GM21447 (cell line): ENCODE results near the gene SFRP5.

ENCODE experiments used
- ATAC-seq: cut with Tn5 transposase; IDR thresholded peaks from one replicate; pipeline ENCODE4 v1.9.1; 2021; ENCODE audit not compliant: unreplicated experiment

Gene SFRP5

DNA sequence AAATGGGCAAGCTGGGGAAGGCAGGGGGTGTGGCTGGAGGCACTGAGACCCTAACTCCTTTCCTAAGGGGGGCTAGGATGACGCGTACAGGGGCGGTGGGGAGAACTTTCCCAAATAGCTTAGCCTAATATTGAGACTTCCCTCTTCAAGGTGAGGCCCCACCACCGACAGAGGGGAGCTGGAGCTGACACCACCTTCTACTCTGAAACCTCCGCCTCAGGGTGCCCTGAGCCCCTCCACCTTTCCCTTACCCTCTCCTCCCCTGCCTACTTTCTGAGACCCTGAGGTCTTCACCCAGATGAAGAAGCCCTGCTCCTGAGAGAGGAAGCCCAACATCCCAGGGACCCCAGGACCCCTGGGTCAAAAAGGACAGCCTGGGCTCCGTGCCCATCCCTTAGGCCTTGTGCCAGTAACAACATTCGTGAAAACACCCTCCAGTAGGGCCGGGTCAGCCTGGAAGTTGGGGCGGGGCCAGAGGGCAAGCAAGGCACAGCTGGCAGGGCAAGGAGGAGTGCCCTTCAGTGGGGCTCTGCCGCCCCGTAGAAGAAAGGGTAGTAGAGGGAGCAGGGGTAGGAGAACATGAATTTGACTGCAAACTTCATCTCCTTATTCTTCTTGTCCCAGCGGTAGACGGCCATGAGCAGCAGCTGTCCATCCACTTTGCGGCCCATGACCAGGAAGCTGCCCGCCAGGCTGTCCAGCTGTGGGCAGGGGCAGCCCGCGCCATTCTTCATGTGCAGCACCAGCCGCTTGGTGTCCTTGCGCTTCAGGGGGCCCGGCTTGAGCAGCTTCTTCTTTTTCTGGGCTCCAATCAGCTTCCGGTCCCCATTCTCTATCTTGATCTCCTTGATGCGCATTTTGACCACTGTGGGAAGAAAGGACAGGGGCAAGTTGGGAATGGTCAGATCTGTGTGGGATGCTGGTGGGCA, 4.5 kb downstream of the SFRP5 start:
- no peak for ATAC-seq

DNA sequence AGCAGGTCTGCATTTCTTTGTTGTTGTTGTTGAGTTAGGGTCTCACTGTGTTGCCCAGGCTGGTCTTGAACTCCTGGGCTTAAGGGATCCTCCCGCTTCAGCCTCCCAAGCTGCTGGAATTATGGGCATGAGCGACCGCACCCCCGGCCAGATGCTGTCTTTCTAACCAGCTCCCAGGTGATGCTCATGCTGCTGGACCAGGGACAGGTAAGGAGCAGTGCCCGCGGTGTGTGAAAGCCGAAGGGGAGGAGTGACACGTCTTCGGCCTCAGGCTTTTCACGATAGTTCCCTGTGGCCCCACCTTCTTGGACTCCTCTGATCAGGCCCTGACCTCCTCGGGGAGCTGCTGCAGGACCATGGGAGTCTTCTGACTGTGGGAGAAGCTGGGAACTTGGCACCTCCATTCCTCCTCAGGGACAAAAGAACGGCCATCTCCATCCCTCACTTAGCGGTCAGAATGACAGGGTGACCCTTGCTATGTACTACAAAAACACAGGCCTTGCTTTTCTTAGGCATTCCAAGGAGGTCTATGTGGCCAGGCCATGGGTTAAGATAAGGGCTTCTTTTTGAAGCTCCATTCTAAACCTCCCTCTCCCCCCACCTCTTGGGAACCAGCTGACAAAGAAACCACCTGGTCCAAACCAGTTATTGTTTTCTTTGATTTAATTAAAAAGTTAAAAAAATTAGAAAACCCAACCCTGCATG, 5.5 kb downstream of the SFRP5 start:
- ATAC-seq = no peak

DNA sequence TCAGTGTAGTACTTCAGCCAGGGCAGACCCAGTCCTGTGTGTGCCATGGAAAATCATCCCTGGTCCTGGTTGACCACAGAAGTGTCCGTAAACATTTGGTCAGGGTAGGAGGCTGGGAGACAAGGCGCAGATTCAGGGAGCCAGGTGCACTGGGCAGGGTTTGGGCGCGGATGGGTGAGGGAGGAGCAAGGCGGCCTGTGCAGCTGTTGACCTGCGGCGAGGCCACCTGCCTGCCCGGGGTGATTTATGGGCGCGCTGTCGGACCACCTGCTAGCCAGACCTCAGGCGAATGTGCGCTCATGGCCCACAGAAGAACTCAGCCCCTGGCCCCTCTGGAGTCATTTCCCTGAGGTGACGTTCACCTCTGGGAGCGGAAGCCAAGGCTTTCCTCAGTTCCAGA, 6.6 kb downstream of the SFRP5 start:
- ATAC-seq = no peak

DNA sequence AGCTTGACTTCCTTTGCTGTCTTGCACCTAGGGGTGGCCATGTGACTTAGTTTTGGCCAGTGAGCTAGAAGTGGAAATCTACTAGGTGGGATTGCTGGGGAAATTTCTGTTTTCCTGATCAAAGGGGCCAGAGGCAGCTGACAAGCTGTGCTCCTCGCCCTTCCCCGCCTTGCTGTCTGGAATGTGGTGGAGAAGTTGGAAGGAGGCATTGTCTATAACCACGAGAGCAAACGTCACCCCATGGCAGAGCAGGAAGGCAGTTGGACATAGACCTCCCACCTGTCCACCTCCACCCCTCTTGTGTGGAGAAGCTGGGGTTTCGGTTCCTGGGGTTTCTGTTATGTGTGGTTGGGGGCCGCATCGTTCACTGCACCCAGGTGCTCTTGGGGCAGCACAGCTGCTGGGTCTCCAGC, 7.3 kb downstream of the SFRP5 start:
- peak; percentile 57 for ATAC-seq

DNA sequence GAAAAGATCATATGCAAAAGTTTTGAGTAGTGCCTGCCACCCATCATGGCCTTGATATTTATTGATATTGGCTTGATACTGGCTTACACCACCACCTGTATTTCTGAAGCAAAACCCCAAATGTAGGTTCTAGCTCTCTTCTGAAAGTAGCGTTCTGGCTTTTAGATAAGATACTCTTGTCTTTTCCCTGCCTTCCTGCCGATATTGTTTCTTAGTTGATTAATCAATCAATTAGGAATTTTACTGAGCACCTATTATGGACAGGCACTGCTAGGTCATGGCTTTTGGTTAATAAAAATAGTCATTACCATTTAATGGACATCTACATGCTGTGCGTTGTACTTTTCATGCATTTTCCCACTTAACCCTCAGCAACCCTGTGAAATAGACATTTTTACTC, 7.9 kb downstream of the SFRP5 start:
- no peak for ATAC-seq

DNA sequence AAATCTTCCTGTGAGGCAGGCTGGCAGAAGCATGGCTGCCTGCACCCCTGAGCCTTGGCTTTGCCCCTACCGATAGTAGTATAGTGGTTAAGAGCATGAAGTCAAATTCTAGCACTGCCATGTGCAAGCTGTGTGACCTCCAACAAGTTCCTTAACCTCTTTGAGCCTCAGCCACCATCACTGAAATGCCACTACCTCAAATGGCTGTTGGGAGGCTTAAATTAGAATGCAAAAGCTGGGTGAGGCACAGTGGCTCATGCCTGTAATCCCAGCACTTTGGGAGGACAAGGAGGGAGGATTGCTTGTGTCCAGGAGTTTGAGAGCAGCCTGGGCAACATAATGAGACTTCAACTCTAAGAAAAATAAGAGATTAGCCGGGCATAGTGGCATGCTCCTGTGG, 8.4 kb downstream of the SFRP5 start:
- ATAC-seq = no peak

DNA sequence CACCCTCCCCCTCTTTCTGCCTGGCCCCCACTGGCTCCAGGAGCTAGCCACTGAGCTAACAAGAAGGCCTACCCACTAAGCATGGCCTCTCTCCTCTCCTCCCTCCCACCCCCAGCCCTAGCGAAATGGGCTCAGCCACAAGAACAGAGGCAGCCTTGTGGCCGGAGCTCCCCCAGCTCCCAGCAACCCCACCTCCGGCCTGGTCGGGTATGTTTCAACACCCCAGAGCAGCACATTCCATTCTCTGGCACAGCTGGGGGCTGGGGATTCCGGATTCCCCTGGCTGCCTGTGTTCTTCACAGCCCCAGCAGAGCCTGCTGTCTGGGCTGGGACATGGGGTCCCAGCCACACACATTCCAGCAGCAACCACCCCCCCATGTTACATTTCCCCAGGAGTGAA, 9.0 kb downstream of the SFRP5 start:
- no peak for ATAC-seq

DNA sequence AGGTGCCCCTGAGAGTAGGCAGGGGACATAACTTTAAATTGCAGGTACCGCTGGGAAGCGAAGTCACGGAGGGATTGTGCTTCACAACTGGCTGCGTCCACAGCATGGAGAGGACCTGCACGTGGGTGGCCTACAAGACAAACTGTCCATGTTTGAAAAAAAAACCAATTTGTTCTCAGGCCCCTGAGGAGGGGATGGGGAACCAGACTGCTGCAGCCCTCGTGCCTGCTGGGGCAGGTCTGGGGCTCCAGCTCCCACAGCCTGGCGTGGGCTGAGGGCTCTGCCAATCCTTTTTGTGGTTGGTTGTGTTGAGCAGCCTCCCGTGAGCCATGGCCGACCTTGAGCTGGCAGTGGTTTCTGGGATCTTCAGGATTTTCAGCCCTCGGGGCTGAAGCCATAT, 9.7 kb downstream of the SFRP5 start:
- ATAC-seq = no peak

DNA sequence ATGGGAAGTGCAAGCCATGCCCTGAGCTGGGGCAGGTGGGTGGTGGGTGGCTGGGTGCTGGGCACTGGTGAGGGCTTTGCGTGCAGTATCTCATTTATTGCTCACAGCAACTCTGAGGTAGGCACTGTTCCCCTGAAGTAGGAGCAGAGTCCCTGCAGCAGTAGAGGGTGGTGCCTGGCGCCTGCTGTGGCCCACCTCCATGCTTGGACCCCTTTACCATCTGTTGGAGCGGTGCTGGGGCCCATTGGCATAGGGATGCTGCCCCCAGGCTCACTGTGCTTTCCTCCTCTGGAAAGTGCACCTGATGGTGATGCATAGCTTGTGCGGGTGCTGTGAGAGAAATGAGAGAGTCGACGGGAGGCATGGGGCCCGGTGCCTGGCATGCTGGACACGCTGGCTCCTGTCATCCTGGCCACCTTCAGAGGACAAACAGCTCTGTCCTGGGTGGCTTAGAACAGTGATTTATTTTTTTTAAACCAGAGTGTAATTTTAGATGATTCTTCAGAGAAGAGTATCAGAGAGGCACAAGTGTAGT, 10.4 kb downstream of the SFRP5 start:
- no peak for ATAC-seq

DNA sequence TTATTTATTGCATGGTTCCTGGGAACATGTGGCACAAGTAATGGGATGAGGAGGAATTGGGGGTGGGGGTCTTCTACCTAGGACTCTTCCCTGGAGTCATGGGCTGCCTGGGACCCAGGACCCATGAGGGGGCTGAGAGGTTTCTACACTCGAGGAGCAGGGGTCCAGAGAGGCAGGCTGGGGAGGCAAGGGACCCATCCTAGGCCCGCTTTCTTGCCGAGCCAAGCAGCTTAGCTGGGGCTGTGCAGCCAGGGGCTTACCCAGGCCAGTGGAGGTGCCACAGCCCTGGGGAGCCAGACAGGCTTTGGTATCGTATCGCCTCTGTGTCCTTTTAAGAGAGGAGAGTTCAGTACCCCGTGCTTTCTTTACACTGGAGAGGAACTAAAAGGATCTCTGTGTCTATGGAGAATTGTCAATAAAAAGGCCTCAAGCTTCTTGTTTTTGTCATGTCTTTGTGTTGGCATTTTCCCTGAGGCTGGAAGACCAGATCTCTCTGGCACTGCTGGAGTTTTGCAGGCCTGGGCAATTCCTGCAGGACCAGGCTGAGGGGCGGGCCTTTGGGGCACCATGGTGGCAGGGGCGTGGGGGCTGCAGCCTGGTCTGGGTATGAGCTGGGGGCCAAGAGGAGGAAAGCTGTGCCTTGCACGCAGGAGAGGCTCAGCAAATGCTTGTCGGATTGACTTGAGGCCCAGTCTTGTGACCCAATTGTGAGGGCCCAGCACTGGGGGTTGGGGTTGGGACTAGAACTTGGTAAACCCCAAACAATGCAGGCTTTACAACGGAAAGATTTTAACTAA, 11.1 kb downstream of the SFRP5 start:
- ATAC-seq = no peak

DNA sequence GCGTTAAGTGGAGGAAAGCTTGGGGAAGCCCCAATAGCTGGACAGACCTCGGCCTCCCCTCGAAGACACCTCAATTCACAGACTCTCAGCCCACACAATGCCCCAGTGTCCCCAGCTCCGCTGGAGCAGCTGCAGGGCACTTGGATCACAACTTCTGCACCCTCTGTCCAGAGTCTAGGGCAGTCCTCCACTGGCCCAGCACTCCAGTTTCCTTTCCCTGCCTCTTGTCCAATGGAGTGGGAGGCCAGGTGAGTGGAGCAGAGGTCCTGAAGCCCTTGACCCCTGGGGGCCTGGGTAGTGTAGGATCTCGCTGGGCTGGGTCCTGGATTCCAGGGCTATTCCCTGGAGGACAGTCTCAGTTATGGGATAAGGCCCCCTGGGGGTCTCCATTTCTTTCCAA, 11.9 kb downstream of the SFRP5 start:
- no peak for ATAC-seq

DNA sequence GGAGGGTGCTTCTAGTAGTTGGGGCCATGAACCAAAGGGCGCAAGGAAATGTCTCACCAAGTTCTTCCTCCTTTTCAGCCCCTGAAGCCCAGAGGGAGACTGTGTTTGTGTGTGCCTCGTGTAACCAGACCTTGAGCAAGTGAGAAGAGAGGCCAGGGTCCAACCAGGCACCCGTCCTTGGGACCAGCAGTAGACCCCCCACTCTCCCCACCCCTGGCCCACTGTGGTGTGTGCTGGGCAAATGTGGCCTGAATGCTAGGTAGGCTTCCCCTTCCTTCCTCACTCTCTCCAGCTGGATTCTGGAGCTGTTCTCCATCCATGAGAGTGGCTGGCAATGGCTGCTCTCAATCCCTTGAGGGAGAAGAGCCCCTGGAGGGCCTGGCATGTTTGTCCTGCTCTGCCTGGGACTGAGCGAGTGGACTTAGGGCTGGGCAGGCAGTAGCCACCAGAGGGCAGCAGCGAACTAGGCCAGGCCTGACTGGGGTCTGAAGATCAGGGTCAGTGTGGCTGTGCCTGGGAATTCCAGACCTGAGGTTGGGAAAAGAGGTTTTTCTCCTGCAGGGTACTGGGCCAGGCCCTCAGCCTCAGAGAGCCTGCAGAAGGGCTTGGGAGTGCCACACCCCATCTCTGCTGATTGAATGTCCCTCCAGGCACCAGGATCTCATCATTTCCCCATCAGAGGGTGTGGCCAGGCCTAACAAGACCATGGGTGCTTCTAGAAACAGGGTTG, 12.5 kb downstream of the SFRP5 start:
- peak; percentile 59 for ATAC-seq

DNA sequence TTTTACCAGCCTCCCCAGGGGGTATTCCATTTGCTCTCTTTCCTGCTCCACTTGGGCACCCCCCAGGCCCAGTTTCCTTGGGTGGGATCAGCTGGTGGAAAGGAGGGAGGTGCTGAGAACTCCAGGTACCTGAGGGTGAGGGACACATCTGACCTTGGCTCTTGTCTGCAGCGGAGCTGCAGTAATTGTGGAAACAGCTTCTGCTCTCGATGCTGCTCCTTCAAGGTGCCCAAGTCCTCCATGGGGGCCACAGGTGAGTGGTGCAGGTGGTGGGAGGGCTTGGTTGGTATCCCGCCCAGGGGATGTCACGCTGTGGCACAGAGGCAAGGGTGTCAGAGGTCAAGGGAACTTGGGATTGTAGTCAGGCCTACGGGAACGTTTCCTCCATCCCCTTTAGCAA, 14.3 kb downstream of the SFRP5 start:
- no peak for ATAC-seq

DNA sequence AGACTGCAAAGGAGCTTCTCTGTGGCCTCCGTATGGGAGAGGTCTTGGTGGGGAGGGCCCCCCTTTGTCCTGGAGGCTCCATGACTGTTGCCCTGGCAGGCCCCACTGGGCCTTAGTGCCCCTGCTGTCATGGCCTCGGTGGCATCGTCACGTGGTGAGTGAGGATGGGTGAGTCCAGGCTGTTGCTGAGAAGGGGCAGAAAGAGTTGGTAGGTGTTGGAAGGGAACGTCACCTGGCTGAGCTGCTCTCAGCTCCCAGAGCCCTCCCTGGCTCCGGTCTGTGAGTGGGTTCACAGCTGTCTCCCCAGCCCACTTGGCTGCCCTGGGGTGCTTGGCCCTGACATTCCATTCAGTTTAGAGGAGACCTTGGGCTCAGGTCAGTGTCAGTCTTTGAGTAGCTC, 16.1 kb downstream of the SFRP5 start:
- ATAC-seq = no peak

DNA sequence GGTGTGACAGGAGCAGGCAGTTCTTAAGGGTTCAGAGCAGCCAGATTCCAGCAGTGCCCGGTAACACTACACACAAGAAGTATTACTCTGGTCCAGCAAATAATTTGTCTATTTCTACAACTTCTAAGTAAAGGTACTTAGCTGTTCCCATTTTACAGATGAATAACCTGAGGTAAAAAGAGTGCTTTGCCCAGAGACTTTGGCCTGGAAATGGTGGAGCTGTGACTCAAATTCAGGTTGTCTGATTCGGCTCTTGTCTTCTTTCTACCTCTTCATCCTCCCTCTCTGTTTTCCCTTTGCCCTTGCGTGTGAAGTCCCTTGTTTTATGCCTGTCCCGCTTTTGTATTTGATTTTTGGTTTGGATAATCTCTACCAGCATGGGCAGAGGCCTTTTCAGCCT, 17.1 kb downstream of the SFRP5 start:
- ATAC-seq = no peak

DNA sequence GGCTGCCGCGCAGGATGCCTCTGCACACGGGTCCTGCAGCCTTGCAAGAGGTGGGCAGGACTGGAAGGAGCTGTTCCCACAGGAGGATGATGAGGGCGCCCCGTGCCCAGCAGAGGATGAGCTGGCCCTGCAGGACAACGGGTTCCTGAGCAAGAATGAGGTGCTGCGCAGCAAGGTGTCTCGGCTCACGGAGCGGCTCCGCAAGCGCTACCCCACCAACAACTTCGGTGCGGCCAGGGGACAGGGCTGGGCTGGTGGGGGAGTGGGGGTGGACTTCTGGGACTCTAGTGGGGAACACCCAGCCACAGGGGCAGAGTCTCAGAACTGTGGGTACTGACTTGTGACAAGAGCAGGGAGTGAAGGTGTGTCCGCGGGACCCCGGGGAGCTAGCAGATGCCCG, 18.8 kb downstream of the SFRP5 start:
- no peak for ATAC-seq

DNA sequence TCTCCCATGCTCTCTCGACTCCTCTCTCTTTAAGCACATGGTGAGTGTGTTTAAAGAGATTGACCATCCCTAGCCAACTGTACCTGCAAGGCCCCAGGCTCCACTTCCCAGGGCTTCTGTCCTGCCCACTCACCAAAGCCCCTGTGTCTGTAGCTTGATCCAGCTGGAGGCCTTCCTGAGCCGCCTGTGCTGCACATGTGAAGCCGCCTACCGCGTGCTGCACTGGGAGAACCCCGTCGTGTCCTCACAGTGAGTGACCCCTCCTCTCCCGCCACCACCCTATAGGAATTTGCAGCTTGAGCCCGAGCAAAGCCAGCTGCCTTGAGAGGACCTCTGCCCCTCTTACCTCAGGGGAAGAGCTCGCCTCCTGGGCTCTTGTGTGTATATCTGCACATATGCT, 23.7 kb downstream of the SFRP5 start:
- ATAC-seq = no peak

DNA sequence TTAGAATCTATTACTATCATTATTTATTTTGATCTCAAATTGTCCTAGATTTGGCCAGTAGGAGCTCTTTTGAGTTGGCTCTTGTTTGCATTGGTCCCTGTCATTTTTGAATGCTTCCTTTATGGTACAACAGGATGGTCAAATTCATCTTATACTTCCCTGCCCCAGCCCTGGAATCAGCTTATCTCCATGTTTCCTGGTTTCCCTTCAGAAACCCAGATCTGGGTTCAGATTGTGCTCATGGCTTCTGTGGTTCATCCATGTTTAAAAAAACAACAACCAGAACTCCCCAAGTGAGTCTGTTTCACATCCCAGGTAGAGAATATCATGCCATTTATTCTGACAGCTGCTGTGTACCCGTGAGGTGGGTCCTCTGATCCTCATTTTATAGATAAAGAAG, 24.2 kb downstream of the SFRP5 start:
- ATAC-seq = no peak

DNA sequence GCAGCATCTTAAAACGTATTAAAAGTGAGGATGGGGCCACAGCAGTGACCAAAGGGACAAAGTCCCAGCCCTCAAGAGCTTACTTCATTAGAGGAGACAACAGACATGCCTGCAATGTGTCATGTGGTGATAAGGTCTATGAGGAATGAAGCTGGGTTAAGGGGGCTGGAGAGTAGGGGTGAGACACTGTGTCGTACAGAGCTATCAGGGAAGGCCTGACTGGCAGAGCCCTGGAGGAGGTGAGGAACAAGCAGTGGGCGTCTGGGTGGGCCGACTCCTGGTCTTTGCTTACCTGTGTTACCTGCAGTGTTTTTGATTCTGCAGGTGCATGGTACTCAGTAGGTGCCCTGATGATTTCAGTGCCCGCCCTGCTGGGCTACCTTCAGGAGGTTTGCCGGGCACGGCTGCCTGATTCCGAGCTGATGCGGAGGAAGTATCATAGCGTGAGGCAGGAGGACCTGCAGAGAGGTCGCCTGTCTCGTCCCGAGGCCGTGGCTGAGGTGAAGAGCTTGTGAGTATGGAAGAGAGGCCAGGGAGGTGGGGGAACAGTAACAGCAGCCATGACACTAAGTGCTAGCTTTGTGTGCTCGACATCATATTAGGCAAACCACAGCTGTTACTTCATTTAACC, 27.3 kb downstream of the SFRP5 start:
- no peak for ATAC-seq
